Activated CD8-positive, alpha-beta memory T cell treated with anti-CD3 and anti-CD28 coated beads, Interleukin-2, amount 50 U/mL, for 1 hour (primary cell): Measurements from ENCODE around the gene DUS2.

ENCODE experiments used
- DNase-seq: peaks from one replicate; pipeline ENCODE4 v3.0.0-alpha.2; 2020; ENCODE audit errors: extremely low read depth

The DUS2 gene

DNA sequence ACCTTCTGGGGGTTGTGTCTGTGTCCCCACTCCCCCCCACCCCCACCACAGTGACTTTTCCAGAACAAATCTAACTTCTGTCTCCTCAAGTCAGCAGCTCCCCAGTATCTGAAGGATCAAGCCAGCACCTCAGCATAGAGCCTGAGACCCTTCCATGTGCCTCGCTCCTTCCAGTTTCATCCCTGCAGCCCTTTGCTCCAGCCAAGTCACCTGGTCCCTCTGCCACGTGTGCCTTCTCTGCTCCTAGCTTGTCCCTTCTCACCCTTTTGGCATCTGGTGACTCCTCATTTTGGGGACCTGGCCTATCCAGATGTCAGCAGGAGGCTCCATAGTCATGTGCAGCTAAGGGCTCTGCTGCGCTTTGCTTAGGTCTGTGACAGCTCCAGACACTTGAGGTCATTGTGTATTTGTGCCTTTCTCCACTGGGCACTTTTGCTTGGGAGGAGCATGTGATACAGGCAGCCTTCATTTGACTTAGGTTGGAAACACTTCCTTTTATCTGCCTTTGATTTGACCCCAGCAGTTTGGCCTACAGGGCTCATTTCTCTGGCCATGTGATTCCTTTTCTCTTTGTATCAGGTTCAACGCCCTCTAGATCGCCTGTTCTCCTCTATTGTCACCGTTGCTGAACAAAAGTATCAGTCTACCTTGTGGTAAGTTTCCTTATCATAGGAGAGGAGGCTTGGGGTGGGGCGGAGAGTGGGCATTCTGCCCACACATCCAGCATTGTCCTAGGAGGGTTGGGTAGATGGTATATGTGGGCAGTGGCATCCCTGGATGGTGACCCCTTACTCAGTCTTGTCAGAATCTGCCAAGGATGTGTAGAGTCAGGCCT is 55.0 kb downstream of the DUS2 start:
- no peak for DNase-seq

DNA sequence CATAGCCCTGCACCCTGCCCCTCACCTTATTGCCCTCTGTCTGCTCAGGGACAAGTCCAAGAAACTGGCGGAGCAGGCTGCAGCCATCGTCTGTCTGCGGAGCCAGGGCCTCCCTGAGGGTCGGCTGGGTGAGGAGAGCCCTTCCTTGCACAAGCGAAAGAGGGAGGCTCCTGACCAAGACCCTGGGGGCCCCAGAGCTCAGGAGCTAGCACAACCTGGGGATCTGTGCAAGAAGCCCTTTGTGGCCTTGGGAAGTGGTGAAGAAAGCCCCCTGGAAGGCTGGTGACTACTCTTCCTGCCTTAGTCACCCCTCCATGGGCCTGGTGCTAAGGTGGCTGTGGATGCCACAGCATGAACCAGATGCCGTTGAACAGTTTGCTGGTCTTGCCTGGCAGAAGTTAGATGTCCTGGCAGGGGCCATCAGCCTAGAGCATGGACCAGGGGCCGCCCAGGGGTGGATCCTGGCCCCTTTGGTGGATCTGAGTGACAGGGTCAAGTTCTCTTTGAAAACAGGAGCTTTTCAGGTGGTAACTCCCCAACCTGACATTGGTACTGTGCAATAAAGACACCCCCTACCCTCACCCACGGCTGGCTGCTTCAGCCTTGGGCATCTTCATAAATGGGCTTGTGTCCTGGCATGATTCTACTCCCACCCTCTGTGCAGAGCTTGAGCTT is 55.8 kb downstream of the DUS2 start:
- DNase-seq, result no peak

DNA sequence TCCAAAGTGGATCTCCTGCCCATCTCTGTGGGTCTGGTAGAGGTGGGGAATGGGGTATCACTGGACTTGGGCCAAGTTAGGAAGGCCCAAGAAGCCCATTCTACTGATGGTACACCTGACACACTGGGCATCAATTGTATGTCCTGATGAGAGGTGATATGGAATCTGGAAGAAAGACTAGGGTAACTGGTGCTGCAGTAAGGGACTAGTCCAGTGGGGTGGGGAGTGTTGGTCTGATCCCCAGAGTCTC is 56.2 kb downstream of the DUS2 start:
- no peak for DNase-seq

DNA sequence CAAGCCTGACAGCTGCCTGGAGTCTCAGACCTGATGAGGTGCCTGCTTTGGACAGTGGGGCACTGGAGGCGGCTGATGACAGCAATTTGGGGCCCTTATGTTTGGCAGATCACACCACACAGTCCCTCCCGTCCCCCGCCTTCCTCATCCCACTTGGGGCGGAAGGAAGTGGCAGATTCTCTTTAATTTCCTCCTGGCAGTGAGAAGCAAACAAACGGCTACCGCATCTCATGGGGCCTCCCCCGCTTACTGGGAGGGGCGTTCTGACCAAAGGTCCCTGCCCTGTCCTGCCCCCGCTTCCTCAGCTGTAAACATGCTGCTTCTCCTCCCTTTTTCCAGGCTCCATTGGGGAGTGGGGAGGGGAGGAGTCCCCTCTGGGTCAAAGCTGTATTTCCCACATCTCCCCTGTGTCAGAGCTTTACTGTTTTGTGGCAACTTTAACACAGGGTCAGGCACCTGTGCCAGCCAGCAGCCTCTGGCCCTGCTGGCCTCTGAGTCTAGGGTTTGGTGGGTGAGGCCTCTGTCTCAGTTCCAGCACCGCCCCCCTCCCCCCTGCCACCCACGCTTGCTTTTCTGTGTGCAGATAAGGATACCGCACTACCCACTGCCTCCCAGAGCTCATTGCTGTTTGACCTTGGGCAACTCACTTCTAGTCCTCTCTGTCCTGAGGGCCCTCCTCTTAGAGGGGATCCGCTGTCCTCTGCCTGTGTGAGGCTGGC is 56.7 kb downstream of the DUS2 start:
- DNase-seq, result no peak

DNA sequence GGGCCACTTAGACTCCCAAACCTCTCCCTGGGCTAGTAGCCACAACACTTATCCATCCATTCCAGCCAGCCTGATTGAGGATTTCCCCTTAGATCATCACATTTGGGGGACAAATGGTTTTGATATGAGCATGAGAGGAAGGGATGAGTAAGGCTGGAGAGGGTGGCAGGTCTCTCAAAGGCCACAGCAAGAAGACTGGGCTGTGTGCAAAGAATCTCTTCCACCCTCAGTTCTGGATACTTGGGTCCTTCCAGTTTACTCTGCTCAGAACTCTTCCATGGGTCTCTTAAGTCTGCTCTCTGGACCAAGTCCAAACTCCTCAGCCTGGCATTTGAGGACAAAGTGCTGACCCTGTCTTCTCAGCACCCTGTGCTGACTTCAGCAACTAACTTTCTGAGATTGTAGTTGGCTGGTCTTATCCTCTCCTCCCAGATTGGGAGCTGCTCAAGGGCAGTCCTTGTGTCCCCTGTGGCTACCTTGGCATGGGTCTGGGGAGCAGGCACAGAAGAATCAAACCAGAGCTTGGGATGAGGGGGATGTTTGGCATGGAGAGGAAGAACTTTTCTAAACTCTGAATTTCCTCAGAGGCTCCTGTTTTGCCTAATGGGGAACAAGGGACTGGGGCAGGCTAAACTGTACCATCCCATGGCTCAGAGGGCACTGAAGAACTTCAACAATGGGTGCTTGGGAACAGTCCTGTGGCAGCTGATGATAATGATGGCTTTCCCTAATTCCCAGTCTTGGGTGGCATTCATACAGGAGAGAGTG is 59.0 kb downstream of the DUS2 start:
- DNase-seq, result no peak

DNA sequence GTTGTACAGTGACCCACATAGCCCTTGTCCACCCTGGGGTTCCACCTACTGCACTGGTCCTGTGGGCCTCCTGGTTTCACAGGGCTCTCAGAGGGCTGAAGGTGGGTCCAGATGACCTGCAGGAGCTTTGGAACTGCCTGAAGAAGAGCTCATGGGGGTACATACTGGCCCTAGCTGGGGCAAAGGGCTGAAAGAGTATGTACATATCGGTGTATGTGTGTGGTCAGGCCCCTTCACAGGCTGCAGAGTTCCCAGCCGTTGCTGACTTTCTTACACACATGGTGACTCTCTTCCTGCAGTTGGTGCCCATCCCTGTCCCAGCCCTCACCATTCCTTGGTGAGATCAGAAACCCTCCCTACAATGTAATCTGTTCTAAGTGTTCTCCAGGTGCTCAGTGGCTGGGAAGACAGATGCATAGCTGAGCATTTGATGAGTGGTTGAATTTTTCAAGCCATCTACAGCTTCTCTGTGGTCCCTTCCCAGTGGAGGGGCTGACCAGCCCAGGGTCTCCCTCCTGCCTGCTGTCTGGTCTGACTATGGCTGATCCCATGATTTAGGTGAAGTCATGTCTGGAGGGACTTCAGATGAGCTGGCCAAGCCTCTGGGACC is 59.6 kb downstream of the DUS2 start:
- DNase-seq, result no peak

DNA sequence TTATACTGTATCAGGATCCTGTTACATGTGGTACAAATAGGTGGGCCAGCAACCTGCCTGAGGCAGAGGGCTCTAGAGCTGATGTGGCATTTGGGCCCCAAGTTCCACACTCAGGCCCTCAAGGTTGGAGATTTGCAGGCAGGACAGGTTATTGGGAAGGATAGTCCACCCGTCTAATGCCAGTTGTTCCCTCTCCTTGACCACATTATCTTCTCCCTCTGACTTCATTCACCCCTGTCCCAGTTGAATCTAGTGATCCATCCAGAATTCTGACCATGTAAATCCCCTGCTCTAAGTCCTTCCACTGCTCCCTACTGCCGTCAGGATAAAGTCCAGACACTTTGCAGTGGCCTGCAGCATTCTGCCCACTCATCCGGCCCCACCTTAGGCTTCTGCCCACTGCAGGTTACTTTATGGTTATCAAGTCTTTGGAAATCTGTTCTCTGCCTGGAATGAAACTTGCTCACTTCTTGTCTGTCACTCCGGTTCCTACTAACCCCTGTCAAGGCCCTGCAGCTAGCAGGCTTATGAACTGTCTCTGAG is 60.2 kb downstream of the DUS2 start:
- no peak for DNase-seq

DNA sequence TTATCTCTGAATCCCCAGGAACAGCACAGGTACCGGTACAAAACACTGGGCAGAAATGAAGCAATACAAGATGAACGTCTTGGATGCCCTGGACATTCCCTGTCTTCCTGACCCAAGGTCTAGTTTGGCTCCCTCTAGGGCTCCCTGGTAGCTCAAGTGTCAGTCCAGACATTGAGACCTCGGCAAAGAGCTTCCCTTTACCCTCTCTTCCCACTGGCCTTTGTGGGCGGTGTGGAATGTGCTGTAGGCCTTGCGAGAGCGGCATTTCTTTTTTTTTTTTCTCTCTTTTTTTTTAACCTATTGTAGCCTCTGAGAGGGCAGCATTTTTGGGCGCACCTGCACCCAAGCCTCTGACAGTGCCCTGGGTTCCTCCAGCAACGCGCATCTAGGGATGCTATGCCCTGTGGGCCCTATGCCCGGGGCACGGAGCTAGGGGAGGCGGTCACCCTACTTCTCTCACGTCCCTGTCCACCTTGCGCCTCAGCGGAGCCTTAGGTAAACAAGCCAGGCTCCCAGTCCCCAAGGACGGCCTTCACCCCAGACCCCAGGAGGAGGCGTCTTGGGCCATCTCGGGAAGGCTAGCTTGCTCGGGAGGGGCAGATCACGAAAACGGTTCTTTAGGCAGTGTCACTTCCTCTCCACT is 60.9 kb downstream of the DUS2 start:
- DNase-seq, result no peak

DNA sequence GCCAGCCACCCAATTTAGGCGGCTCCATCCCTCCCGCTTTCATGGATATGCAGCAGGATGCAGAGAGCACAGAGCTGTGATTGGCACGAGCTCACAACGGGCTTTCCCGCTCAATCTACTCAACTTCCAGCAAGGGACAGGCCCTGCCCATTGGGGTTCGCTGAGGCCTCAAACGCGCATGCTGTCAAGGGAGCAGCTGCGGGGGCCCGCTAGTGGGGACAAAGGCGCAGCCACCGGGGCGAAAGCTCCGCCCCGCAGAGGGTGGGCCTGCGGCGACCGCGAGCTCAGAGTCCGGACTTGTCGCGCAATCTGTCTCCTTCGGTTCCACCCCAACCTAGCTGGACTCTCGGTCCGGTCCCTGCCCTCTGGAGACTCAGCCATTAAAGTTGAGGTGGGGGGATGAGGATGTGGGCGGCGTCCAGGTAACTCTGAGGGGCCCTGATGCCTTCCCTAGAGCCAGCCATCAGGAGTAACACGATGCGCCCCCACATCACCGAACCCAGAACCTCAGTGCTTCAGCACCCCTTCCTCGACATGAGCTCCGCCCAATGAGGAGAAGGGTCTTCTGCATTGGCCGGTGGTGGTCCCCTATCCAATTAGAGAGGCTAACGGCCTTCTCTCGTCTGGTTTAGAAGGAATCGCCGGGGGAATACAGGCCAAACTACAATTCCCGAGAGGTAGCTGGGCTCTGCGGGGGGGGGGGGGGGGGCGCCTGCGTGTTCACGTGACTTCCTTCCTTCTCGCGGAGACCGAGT is 61.6 kb downstream of the DUS2 start:
- DNase-seq, result peak; percentile 43

DNA sequence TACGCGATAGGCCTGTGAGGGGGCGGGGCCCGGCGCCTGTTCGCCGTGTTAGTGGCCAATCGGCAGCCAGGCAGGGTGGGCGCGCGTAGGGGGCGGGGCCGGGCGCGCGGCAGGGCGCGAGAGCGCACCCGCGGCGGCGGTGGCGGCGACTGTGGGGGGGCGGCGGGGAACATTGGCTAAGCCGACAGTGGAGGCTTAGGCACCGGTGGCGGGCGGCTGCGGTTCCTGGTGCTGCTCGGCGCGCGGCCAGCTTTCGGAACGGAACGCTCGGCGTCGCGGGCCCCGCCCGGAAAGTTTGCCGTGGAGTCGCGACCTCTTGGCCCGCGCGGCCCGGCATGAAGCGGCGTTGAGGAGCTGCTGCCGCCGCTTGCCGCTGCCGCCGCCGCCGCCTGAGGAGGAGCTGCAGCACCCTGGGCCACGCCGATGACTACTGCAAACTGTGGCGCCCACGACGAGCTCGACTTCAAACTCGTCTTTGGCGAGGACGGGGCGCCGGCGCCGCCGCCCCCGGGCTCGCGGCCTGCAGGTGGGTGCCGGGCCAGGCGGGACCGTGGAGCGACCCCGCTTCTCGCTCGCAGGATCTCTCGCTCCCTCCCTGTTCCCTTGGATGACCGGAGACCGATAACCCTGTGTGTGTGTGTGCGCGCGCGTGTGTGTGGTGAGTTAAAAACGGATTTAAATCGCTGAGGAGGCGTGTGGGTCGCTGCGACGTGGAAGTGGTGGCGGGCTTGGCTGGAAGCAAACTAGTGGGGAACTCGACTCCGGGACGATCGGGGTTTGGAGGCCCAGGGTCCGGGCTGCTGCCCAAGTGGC is 62.4 kb downstream of the DUS2 start, which contains the start of gene NFATC3:
Gene NFATC3 (plus strand): TSS at position 112 of the 813 bp plus-strand sequence. CDS start 312 bp downstream, at position 424.
- peak; percentile 93 for DNase-seq

DNA sequence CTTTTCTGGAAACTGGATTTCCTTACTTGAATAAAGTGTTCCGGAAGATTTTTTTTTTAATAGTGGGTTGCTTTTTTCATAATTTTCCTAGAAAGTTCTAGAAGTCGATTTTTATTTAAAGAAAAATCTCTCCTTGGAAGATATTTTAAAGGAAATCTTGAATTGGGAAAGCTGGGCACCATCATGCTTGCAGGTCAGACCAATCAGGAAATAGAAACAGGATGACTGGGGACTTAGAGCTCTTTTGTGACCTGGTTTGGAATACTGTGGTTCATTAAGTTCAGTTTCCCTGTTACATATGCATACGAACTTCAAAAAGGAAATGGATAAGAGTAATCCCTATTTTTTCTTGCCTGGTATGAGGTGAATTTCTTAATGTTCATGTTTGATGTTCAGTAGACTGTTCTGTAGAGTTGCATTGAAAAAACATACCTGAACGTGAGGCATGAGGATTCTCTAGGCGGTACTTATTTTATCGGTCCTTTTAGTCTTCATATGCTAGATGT is 63.3 kb downstream of the DUS2 start:
- no peak for DNase-seq

DNA sequence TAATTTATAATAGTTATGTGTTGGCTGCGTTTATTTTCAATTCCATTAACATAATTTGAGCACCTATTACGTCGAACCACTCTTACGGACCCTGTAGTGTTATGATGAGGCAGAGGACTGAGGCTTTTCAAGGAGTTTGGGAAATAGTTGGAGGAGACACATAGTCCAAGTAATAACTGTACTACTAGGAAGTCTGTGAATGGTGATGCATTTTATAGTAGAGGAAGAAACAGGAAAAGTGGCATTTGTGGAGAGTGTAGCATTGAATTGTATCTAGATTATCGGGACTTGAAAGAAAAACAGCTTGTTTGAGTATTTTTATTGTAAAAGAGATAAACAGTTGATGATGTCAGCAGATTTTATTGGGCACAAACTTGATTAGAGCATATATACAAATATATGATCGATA is 63.8 kb downstream of the DUS2 start:
- no peak for DNase-seq

DNA sequence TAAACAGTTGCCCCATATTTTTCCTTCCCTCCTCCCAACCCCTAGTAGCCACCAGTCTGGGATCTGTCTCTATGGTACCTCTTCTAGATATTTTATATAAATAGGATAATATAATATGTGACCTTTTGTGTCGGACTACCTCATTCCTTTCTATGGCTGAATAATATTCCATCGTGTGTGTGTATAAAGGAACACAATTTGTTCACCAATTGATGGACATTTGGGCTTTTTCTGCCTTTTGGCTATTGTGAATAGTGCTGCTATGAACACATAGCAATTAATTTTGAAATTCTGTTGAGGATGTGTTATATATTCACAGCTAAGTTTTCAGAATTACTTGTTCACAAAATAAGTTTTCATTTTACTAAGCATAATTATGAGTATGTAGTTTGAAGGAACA is 64.6 kb downstream of the DUS2 start:
- no peak for DNase-seq

DNA sequence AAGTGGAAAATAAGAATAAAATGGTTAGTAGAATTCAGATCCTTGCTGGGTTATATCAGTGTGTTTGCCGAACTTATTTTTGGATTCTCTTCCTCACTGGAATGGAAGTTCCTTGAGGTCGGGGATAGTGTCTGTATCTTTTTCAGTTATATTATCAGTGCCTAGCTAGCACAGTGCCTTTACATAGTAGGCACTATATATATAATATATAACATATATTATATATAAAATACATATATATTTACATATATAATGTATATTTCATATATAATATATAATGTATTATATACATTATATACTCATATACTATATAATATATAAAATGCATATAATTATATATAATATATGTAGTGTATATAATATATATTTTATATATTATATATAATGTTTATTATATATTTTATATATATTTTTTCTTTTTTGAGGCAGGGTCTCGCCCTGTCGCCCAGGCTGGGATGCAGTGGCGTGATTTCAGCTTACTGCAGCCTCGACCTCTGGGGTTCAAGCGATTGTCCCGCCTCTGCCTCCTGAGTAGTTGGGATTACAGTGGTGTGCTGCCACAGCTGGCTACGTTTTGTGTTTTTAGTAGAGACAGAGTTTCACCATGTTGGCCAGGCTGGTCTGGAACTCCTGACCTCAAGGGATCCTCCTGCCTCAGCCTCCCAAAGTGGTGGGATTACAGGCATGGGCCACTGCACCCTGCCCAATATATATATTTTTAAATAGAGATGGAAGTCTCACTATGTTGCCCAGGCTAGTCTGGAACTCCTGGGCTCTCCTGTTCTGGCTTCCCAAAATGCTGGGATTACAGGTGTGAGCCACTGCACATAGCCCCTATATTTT is 65.3 kb downstream of the DUS2 start:
- no peak for DNase-seq

DNA sequence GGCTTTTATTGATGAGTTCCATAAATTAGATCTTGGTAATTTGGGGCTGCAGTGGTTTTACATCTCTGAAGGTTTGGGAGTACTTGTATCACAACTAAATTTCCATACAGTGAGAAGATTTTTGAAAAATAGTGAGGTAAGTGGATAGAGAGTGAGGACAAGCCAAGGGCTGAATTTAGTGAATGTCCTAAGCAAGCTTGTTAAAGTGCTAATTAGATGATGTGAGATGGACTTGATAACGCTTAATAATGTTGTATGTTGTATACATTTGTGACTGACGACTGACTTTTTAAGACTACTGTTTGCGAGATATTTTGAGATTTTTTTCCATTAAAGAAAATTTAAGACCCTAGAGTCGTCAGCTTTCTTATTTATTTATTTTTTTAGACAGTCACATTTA is 66.0 kb downstream of the DUS2 start:
- no peak for DNase-seq

DNA sequence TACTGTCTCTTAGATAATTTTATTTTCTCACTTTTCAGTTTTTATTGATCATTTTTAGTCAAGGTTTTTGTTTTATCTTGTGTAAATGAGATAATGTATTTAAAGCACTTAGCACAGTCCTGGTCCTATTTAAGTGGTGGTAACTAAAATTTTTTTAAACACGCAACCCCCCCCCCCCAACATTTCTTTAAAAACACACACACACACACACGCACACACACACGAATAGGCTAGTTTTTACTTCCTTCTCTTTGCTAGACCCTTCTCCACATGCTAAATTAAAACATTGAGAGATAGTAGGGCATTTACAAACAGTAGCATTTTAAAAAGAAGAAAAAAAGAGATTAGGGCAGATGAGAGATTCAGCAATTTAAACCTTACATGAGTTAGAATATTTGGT is 67.0 kb downstream of the DUS2 start:
- DNase-seq, result no peak

DNA sequence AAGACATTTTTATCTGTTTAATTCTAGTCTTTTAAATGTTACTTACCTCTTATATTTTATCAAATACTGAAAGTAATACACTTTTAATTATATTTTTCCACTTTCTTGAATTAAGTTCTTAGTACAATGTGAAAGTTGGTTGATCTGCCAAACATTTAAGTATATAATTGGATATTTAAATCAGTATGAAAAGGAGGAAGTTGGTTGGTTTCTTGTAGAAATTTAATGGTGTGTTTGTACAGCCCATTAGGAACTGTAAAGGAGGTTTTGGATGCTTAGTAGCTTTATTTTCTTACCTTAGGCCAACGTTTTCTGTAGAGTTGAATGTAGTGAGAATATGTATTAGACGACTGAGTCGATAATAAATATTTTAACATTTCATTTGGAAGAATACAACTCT is 67.4 kb downstream of the DUS2 start:
- no peak for DNase-seq
